ENCODE results near the gene KRR1. TPM values are rescaled to one million over a fixed set of nuclear protein-coding genes. Genes with fewer than 3 reads are reported as not detected.

KRR1 gene
- total RNA-seq, 1 donor from 2014 or later, result 39.4 TPM

Other genes starting within 250 kb of the KRR1 start
- 1.7 and 2.0 TPM in 2 replicates for gene CAPS2, start 181.3 kb downstream of the KRR1 start, total RNA-seq
- gene GLIPR1L1, start 176.9 kb downstream of the KRR1 start, total RNA-seq, result not detected in 2 replicates
- gene GLIPR1L2, start 120.5 kb downstream of the KRR1 start, total RNA-seq, result 0.13 and 0.14 TPM in 2 replicates
- 79.3 and 96.8 TPM in 2 replicates for gene GLIPR1, start 30.9 kb downstream of the KRR1 start, total RNA-seq